NCI-H524 (cell line): Measurements from ENCODE around the gene GJE1.

Experiments used
- DNase-seq, 2 experiments: peaks; one replicate each; lab custom pipeline; 2025; lab: John Stamatoyannopoulos, UW

The GJE1 gene

GRCh38 chr6:142165227-142165626 lies 32.5 kb downstream of the GJE1 start:
- no peak for DNase-seq

- no peak for DNase-seq
Observed at GRCh38 chr6:142167071-142167470, 34.3 kb downstream of the GJE1 start.

- no peak for DNase-seq
Observed at GRCh38 chr6:142167486-142167885, 34.8 kb downstream of the GJE1 start.

- no peak for DNase-seq
Observed at GRCh38 chr6:142171351-142171750, 38.6 kb downstream of the GJE1 start.

- DNase-seq = no peak
Observed at GRCh38 chr6:142172758-142173157, 40.0 kb downstream of the GJE1 start.

GRCh38 chr6:142173980-142174379 lies 41.3 kb downstream of the GJE1 start:
- no peak for DNase-seq

- DNase-seq = no peak
Observed at GRCh38 chr6:142174703-142175102, 42.0 kb downstream of the GJE1 start.

- DNase-seq = no peak
Observed at GRCh38 chr6:142178129-142178528, 45.4 kb downstream of the GJE1 start.

GRCh38 chr6:142182004-142182403 lies 49.3 kb downstream of the GJE1 start:
- DNase-seq = no peak

- no peak for DNase-seq
Observed at GRCh38 chr6:142183351-142183750, 50.6 kb downstream of the GJE1 start.

GRCh38 chr6:142184307-142184706 lies 51.6 kb downstream of the GJE1 start:
- DNase-seq = no peak
